Measurements from ENCODE around the gene COPS8. TPM values are rescaled to one million over a fixed set of nuclear protein-coding genes. Genes with fewer than 3 reads are reported as not detected.

Gene COPS8
- total RNA-seq, 1 experiment from 2014 or later: 32.6 TPM

DNA sequence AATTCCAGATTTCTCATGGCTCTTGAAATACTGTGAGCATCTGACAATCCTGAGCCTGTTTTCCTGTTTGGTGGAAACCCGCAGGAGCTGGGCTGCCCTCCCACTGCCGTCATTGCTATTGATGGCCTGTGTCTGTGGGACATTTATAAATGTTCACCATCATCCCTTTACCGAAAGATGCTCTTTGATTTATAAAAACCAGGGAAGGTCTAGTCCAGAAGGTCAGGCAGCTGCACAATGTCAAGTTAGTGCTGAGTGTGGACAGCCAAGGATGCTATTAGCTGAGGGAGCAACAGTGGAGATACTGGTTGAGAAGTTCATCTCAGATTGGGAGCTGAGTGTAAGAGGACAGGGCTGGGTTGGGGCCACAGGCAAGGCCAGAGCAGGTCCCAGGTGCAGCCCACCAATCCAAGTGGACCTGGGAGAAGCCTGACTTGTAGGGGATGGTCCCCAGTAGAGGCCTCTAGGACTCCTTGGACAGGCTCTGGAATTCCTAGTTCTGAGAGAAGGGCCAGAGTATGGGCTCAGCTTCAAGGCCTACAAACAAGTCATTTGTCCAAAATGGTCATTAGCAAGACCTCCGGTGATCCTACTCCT is 55.1 kb downstream of the COPS8 start:
- TF ChIP-seq, protein P1, sequence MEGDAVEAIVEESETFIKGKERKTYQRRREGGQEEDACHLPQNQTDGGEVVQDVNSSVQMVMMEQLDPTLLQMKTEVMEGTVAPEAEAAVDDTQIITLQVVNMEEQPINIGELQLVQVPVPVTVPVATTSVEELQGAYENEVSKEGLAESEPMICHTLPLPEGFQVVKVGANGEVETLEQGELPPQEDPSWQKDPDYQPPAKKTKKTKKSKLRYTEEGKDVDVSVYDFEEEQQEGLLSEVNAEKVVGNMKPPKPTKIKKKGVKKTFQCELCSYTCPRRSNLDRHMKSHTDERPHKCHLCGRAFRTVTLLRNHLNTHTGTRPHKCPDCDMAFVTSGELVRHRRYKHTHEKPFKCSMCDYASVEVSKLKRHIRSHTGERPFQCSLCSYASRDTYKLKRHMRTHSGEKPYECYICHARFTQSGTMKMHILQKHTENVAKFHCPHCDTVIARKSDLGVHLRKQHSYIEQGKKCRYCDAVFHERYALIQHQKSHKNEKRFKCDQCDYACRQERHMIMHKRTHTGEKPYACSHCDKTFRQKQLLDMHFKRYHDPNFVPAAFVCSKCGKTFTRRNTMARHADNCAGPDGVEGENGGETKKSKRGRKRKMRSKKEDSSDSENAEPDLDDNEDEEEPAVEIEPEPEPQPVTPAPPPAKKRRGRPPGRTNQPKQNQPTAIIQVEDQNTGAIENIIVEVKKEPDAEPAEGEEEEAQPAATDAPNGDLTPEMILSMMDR (IDR thresholded peaks at IDR 0.05; ENCODE audit: insufficient read depth in 1 of 2, low read depth in 1 of 2, low read length in 1 of 2, severe bottlenecking in 1 of 2, unreplicated experiment in 1 of 2): no peak
- Histone ChIP-seq H3K36me3 (ENCODE audit: control insufficient read depth, insufficient read depth, low read length) (no peaks in the 10 kb centered on the region), H3K9me3 (no peaks in the 10 kb centered on the region), H3K4me1 (no peaks in the 10 kb centered on the region), H3K4me3 (ENCODE audit: low read depth, low read length) (no peak overlapping the region), H3K27me3 (replicated peaks; ENCODE audit: control insufficient read depth, insufficient read depth, low read length) (no peaks in the 10 kb centered on the region)
- peaks cover 4% of the 10 kb centered on the region for H3K4me1 Mint-ChIP-seq (ENCODE audit: low read depth, unreplicated experiment)
- intact Hi-C loops (cut with micrococcal nuclease; ENCODE audit: unreplicated experiment): no loop called here
- POLR2A ChIA-PET: no interaction called here
- H3K9me3 Mint-ChIP-seq (ENCODE audit: unreplicated experiment): no peaks in the 10 kb centered on the region
- no peaks in the 10 kb centered on the region for H3K36me3 Mint-ChIP-seq (ENCODE audit: insufficient read depth, unreplicated experiment)
- H3K27me3 Mint-ChIP-seq (ENCODE audit: insufficient read depth, unreplicated experiment): peaks cover 10% of the 10 kb centered on the region
- H3K27ac Mint-ChIP-seq (ENCODE audit: unreplicated experiment): no peak overlapping the region
- DNase-seq: no peak
- no peak overlapping the region for H3K4me3 Mint-ChIP-seq (ENCODE audit: unreplicated experiment)
- no TSS peak for BruUV-seq (replicated peaks)
- CTCF ChIA-PET: no interaction called here

DNA sequence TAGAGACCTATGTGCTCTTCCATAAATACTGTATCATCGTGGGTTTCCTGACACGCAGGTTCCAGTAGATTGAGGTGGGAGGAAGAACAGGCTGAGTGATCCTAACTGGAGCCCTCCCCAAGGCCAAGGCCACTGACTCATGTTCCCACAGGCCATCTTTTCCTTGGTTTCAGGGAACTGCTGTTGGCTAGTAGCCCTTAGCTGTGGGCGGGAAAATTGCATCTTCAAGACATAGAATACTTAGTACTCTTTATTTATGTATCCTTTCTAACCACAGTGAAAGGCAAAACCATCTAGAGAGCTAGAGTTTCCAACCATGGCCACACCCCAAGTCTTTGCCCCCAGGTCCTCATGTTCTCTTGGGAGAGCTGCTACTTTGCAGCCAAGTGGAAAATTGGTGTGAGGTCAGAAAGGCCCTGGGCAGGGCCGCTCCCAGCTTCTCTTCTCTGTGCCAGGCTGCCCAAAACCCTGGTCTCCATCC is 55.9 kb downstream of the COPS8 start:
- intact Hi-C loops (cut with micrococcal nuclease; ENCODE audit: unreplicated experiment): no loop called here
- H3K27ac Mint-ChIP-seq (ENCODE audit: unreplicated experiment): no peak overlapping the region
- no TSS peak for BruUV-seq (replicated peaks)
- peaks cover 8% of the 10 kb centered on the region for H3K9me3 Mint-ChIP-seq (ENCODE audit: unreplicated experiment)
- Histone ChIP-seq H3K27me3 (replicated peaks; ENCODE audit: control insufficient read depth, insufficient read depth, low read length) (no peaks in the 10 kb centered on the region), H3K4me3 (ENCODE audit: low read depth, low read length) (no peak overlapping the region), H3K4me1 (no peaks in the 10 kb centered on the region), H3K9me3 (no peaks in the 10 kb centered on the region), H3K36me3 (ENCODE audit: control insufficient read depth, insufficient read depth, low read length) (no peaks in the 10 kb centered on the region)
- H3K27me3 Mint-ChIP-seq (ENCODE audit: insufficient read depth, unreplicated experiment): peaks cover 7% of the 10 kb centered on the region
- no peak for DNase-seq
- TF ChIP-seq, protein P1 (IDR thresholded peaks at IDR 0.05; ENCODE audit: insufficient read depth in 1 of 2, low read depth in 1 of 2, low read length in 1 of 2, severe bottlenecking in 1 of 2, unreplicated experiment in 1 of 2): no peak
- ChIA-PET POLR2A (no interaction called here), CTCF (no interaction called here)
- no peak overlapping the region for H3K4me3 Mint-ChIP-seq (ENCODE audit: unreplicated experiment)
- H3K36me3 Mint-ChIP-seq (ENCODE audit: insufficient read depth, unreplicated experiment): no peaks in the 10 kb centered on the region
- H3K4me1 Mint-ChIP-seq (ENCODE audit: low read depth, unreplicated experiment): peaks cover 4% of the 10 kb centered on the region

DNA sequence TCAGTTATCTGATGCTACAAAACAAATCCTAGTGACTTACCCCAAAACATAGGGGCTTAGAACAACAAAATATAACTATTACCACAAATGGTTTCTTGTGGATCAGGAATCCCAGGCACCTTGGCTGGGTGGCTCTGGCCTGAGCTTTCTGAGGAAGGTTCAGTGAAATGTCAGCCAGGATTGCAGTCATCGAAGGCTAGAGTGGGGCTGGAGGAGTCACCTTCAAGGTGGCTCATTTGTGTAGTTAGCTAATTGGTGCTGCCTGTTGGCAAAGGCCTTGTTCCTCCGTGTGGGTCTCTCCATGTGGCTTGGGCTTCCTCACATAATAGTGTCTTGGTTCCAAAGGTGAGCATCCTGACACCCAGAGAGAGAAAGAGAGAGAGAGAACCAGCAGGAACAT is 57.4 kb downstream of the COPS8 start:
- H3K4me1 Mint-ChIP-seq (ENCODE audit: low read depth, unreplicated experiment): no peaks in the 10 kb centered on the region
- H3K27ac Mint-ChIP-seq (ENCODE audit: unreplicated experiment): no peak overlapping the region
- ChIA-PET CTCF (no interaction called here), POLR2A (no interaction called here)
- no peaks in the 10 kb centered on the region for H3K27me3 Mint-ChIP-seq (ENCODE audit: insufficient read depth, unreplicated experiment)
- H3K36me3 ChIP-seq (ENCODE audit: control insufficient read depth, insufficient read depth, low read length): no peaks in the 10 kb centered on the region
- H3K4me1 ChIP-seq: no peaks in the 10 kb centered on the region
- no peak overlapping the region for H3K4me3 ChIP-seq (ENCODE audit: low read depth, low read length)
- no peak for DNase-seq
- TF ChIP-seq, protein P1 (IDR thresholded peaks at IDR 0.05; ENCODE audit: insufficient read depth in 1 of 2, low read depth in 1 of 2, low read length in 1 of 2, severe bottlenecking in 1 of 2, unreplicated experiment in 1 of 2): no peak
- H3K27me3 ChIP-seq (replicated peaks; ENCODE audit: control insufficient read depth, insufficient read depth, low read length): no peaks in the 10 kb centered on the region
- H3K4me3 Mint-ChIP-seq (ENCODE audit: unreplicated experiment): no peak overlapping the region
- peaks cover 12% of the 10 kb centered on the region for H3K9me3 Mint-ChIP-seq (ENCODE audit: unreplicated experiment)
- H3K9me3 ChIP-seq: peaks cover 8% of the 10 kb centered on the region
- no TSS peak for BruUV-seq (replicated peaks)
- intact Hi-C loops (cut with micrococcal nuclease; ENCODE audit: unreplicated experiment): no loop called here
- H3K36me3 Mint-ChIP-seq (ENCODE audit: insufficient read depth, unreplicated experiment): no peaks in the 10 kb centered on the region

Measured in Caco-2 (cell line).